GM12873 (cell line): ENCODE data around the gene TMED8.

Experiments
- CTCF ChIP-seq: IDR thresholded peaks from 2 replicates; pipeline ENCODE4 v1.5.1; 2012; ENCODE audit warnings: low read depth, mild to moderate bottlenecking, moderate library complexity, low read length, control low read depth; ENCODE audit not compliant: insufficient read depth; ENCODE audit errors: missing control alignments

Gene TMED8

GRCh38 chr14:77376771-77377501 lies at the start of gene TMED8, which contains the start of gene SAMD15:
Gene TMED8, minus strand, starts transcription at chr14:77377094. Its CDS starts 41 bp downstream, at chr14:77377053.
Gene SAMD15, plus strand, starts transcription at chr14:77377379. Its CDS starts 40 bp downstream, at chr14:77377419.
- TF ChIP-seq CTCF: peak; percentile 13

GRCh38 chr14:77426396-77426795 lies 49.5 kb upstream of the TMED8 start:
- TF ChIP-seq CTCF: no peak

- no peak for TF ChIP-seq CTCF
Measured at GRCh38 chr14:77424862-77425261, 48.0 kb upstream of the TMED8 start.

GRCh38 chr14:77423423-77423822 lies 46.5 kb upstream of the TMED8 start, which contains the start of gene NOXRED1:
Gene NOXRED1, minus strand, starts transcription at chr14:77423523. Its CDS starts 634 bp downstream, at chr14:77422889.
- no peak for TF ChIP-seq CTCF

- no peak for TF ChIP-seq CTCF
Measured at GRCh38 chr14:77421201-77421600, 44.3 kb upstream of the TMED8 start.

- TF ChIP-seq CTCF: no peak
Measured at GRCh38 chr14:77416836-77417235, 39.9 kb upstream of the TMED8 start.

GRCh38 chr14:77409131-77409533 lies 32.2 kb upstream of the TMED8 start:
- TF ChIP-seq CTCF: peak; percentile 51
